ENCODE data around the gene GMDS.

Gene GMDS

DNA sequence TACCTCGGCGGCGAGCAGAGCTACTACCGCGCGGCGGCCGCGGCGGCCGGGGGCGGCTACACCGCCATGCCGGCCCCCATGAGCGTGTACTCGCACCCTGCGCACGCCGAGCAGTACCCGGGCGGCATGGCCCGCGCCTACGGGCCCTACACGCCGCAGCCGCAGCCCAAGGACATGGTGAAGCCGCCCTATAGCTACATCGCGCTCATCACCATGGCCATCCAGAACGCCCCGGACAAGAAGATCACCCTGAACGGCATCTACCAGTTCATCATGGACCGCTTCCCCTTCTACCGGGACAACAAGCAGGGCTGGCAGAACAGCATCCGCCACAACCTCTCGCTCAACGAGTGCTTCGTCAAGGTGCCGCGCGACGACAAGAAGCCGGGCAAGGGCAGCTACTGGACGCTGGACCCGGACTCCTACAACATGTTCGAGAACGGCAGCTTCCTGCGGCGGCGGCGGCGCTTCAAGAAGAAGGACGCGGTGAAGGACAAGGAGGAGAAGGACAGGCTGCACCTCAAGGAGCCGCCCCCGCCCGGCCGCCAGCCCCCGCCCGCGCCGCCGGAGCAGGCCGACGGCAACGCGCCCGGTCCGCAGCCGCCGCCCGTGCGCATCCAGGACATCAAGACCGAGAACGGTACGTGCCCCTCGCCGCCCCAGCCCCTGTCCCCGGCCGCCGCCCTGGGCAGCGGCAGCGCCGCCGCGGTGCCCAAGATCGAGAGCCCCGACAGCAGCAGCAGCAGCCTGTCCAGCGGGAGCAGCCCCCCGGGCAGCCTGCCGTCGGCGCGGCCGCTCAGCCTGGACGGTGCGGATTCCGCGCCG, 634.7 kb downstream of the GMDS start:
- Histone ChIP-seq H3K4me3 (ENCODE audit: low read length, poor library complexity, severe bottlenecking) (no peak overlapping the region), H3K27me3 (ENCODE audit: insufficient read depth, low read length, poor library complexity, severe bottlenecking) (no peaks in the 10 kb centered on the region), H3K9me2 (replicated peaks; ENCODE audit: low read depth, low read length) (no peaks in the 10 kb centered on the region), H3K4me1 (ENCODE audit: insufficient read depth, low read length, poor library complexity, severe bottlenecking) (no peaks in the 10 kb centered on the region), H3K79me2 (ENCODE audit: insufficient read depth, low read length) (no peaks in the 10 kb centered on the region), H4K20me1 (ENCODE audit: insufficient read depth, low read length, poor library complexity, severe bottlenecking) (no peaks in the 10 kb centered on the region), H3F3A (ENCODE audit: low read depth) (no peaks in the 10 kb centered on the region), H3K4me2 (ENCODE audit: low read depth, low read length, poor library complexity, severe bottlenecking) (no peak overlapping the region), H3K9me3 (ENCODE audit: insufficient read depth, low read depth, low read length) (no peaks in the 10 kb centered on the region), H2AFZ (ENCODE audit: low read length) (no peak overlapping the region), H3K9ac (ENCODE audit: low read depth, low read length, poor library complexity, severe bottlenecking) (no peak overlapping the region), H3K36me3 (ENCODE audit: insufficient read depth, low read length) (no peaks in the 10 kb centered on the region)
- TF ChIP-seq EZH2phosphoT487 (IDR thresholded peaks at IDR 0.05; ENCODE audit: borderline replicate concordance) (no peak), CTCF (conservative IDR thresholded peaks at IDR 0.05; ENCODE audit: low read length) (no peak)

DNA sequence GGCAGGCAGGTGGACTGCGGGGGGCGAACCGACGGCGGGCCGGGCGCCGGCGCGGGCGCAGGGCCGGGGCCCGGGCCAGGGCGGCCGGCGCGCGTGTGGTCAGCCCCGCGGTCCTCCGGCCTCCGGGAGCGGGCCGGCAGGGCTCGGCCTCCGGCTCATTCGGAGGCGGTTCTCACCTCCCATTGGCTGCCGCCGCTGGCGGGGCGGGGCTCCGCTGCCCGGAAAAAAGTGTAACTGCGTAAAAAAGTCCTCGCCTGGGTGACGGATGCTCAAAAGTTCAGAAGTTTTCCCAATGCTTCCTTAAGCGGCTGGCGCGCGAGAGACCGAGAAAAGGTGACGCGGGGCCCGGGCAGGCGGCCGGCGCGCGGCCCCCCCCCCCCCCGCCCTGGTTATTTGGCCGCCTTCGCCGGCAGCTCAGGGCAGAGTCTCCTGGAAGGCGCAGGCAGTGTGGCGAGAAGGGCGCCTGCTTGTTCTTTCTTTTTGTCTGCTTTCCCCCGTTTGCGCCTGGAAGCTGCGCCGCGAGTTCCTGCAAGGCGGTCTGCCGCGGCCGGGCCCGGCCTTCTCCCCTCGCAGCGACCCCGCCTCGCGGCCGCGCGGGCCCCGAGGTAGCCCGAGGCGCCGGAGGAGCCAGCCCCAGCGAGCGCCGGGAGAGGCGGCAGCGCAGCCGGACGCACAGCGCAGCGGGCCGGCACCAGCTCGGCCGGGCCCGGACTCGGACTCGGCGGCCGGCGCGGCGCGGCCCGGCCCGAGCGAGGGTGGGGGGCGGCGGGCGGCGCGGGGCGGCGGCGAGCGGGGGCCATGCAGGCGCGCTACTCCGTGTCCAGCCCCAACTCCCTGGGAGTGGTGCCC, 635.5 kb downstream of the GMDS start, which contains the start of gene FOXC1:
FOXC1 (plus strand) TSS at position 268 of the 849 bp plus-strand sequence; CDS start at position 799, 531 bp downstream.
- H3K9me3 ChIP-seq (ENCODE audit: insufficient read depth, low read depth, low read length), result no peaks in the 10 kb centered on the region
- no peak within 1 kb of the TSS for H3K4me2 ChIP-seq (ENCODE audit: low read depth, low read length, poor library complexity, severe bottlenecking)
- H2AFZ ChIP-seq (ENCODE audit: low read length), result no peak within 1 kb of the TSS
- no peak for TF ChIP-seq CTCF (conservative IDR thresholded peaks at IDR 0.05; ENCODE audit: low read length)
- no peak for TF ChIP-seq EZH2phosphoT487 (IDR thresholded peaks at IDR 0.05; ENCODE audit: borderline replicate concordance)
- H3K27me3 ChIP-seq (ENCODE audit: insufficient read depth, low read length, poor library complexity, severe bottlenecking), result no peaks in the 10 kb centered on the region
- no peaks in the 10 kb centered on the region for H3K79me2 ChIP-seq (ENCODE audit: insufficient read depth, low read length)
- no peak within 1 kb of the TSS for H3K4me3 ChIP-seq (ENCODE audit: low read length, poor library complexity, severe bottlenecking)
- H3K36me3 ChIP-seq (ENCODE audit: insufficient read depth, low read length), result no peaks in the 10 kb centered on the region
- H4K20me1 ChIP-seq (ENCODE audit: insufficient read depth, low read length, poor library complexity, severe bottlenecking), result no peaks in the 10 kb centered on the region
- H3F3A ChIP-seq (ENCODE audit: low read depth), result no peaks in the 10 kb centered on the region
- no peaks in the 10 kb centered on the region for H3K9me2 ChIP-seq (replicated peaks; ENCODE audit: low read depth, low read length)
- no peaks in the 10 kb centered on the region for H3K4me1 ChIP-seq (ENCODE audit: insufficient read depth, low read length, poor library complexity, severe bottlenecking)
- H3K9ac ChIP-seq (ENCODE audit: low read depth, low read length, poor library complexity, severe bottlenecking), result no peak within 1 kb of the TSS

DNA sequence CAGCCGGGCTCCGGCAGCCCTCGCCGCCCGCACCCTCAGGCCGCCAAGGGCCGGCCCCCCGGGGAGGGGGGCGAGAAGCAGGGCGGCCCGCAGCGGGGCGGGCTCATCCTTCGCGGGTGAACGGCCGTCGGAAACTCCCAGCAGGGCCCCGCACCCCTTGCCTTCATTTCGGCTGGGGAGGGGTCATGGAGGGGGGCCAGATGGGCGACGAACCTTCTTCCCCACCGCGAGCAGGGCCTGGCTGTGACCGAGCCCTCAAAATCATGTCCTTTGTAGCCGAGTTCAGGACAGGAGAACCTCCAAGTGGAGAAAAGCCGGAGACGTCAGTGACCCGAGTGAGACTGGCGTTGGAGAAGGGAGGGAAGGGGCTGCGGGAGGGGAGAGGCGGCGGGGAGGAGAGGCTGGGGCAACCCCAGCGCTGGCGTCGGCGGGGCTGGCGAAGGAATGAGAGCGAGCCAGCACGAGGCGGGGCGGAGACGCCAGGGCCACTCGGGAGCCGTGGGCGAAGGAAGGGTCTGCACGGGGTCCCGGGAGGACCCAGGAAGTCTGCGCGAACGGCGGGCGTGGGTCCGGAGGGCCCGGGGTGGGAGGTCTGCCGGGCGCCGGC, 636.3 kb downstream of the GMDS start:
- no peak overlapping the region for H3K9ac ChIP-seq (ENCODE audit: low read depth, low read length, poor library complexity, severe bottlenecking)
- no peaks in the 10 kb centered on the region for H3F3A ChIP-seq (ENCODE audit: low read depth)
- no peak overlapping the region for H3K4me2 ChIP-seq (ENCODE audit: low read depth, low read length, poor library complexity, severe bottlenecking)
- no peaks in the 10 kb centered on the region for H3K79me2 ChIP-seq (ENCODE audit: insufficient read depth, low read length)
- H3K27me3 ChIP-seq (ENCODE audit: insufficient read depth, low read length, poor library complexity, severe bottlenecking), result no peaks in the 10 kb centered on the region
- H4K20me1 ChIP-seq (ENCODE audit: insufficient read depth, low read length, poor library complexity, severe bottlenecking), result no peaks in the 10 kb centered on the region
- H3K9me3 ChIP-seq (ENCODE audit: insufficient read depth, low read depth, low read length), result no peaks in the 10 kb centered on the region
- no peaks in the 10 kb centered on the region for H3K9me2 ChIP-seq (replicated peaks; ENCODE audit: low read depth, low read length)
- H3K4me3 ChIP-seq (ENCODE audit: low read length, poor library complexity, severe bottlenecking), result no peak overlapping the region
- H3K36me3 ChIP-seq (ENCODE audit: insufficient read depth, low read length), result no peaks in the 10 kb centered on the region
- H3K4me1 ChIP-seq (ENCODE audit: insufficient read depth, low read length, poor library complexity, severe bottlenecking), result peaks cover 1% of the 10 kb centered on the region
- TF ChIP-seq CTCF (conservative IDR thresholded peaks at IDR 0.05; ENCODE audit: low read length) (no peak), EZH2phosphoT487 (IDR thresholded peaks at IDR 0.05; ENCODE audit: borderline replicate concordance) (no peak)
- no peak overlapping the region for H2AFZ ChIP-seq (ENCODE audit: low read length)

Data from Loucy (cell line).